Measurements from ENCODE around the gene MEIOB.

The MEIOB gene

GRCh38 chr16:1822801-1823200 is 49.2 kb downstream of the MEIOB start:
- H3K9ac ChIP-seq (ENCODE audit: low read depth, low read length) = no peak overlapping the region
- no peaks in the 10 kb centered on the region for H3K27me3 ChIP-seq (ENCODE audit: control insufficient read depth, insufficient read depth, low read length)
- no peaks in the 10 kb centered on the region for H3K9me3 ChIP-seq (replicated peaks; ENCODE audit: low read length)
- peaks cover 6% of the 10 kb centered on the region for H3K4me1 ChIP-seq (ENCODE audit: control insufficient read depth, insufficient read depth, low read length)
- peaks cover 4% of the 10 kb centered on the region for H3K36me3 ChIP-seq (ENCODE audit: insufficient read depth, low read length)
- no peak overlapping the region for H3K4me2 ChIP-seq (ENCODE audit: low read length)
- no peak overlapping the region for H3K4me3 ChIP-seq (ENCODE audit: low read length)

GRCh38 chr16:1821861-1822611 is 49.9 kb downstream of the MEIOB start:
- Histone ChIP-seq H3K27me3 (ENCODE audit: control insufficient read depth, insufficient read depth, low read length) (no peaks in the 10 kb centered on the region), H3K9me3 (replicated peaks; ENCODE audit: low read length) (no peaks in the 10 kb centered on the region), H3K4me3 (ENCODE audit: low read length) (no peak overlapping the region), H3K4me2 (ENCODE audit: low read length) (no peak overlapping the region), H3K4me1 (ENCODE audit: control insufficient read depth, insufficient read depth, low read length) (peaks cover 6% of the 10 kb centered on the region), H3K36me3 (ENCODE audit: insufficient read depth, low read length) (peaks cover 5% of the 10 kb centered on the region), H3K9ac (ENCODE audit: low read depth, low read length) (no peak overlapping the region)

GRCh38 chr16:1820946-1821290 is 51.0 kb downstream of the MEIOB start:
- Histone ChIP-seq H3K36me3 (ENCODE audit: insufficient read depth, low read length) (peaks cover 12% of the 10 kb centered on the region), H3K4me3 (ENCODE audit: low read length) (no peak overlapping the region), H3K4me1 (ENCODE audit: control insufficient read depth, insufficient read depth, low read length) (peaks cover 5% of the 10 kb centered on the region), H3K4me2 (ENCODE audit: low read length) (no peak overlapping the region), H3K9me3 (replicated peaks; ENCODE audit: low read length) (no peaks in the 10 kb centered on the region), H3K9ac (ENCODE audit: low read depth, low read length) (no peak overlapping the region), H3K27me3 (ENCODE audit: control insufficient read depth, insufficient read depth, low read length) (no peaks in the 10 kb centered on the region)

- H3K4me1 ChIP-seq (ENCODE audit: control insufficient read depth, insufficient read depth, low read length) = no peaks in the 10 kb centered on the region
Observed at GRCh38 chr16:1820096-1820945, 51.6 kb downstream of the MEIOB start.

GRCh38 chr16:1819611-1820010 is 52.4 kb downstream of the MEIOB start:
- H3K9ac ChIP-seq (ENCODE audit: low read depth, low read length) = no peak overlapping the region
- no peaks in the 10 kb centered on the region for H3K27me3 ChIP-seq (ENCODE audit: control insufficient read depth, insufficient read depth, low read length)
- H3K36me3 ChIP-seq (ENCODE audit: insufficient read depth, low read length) = peaks cover 12% of the 10 kb centered on the region

More at GRCh38 chr16:1820096-1820945, 51.6 kb downstream of the MEIOB start:
- Histone ChIP-seq H3K36me3 (ENCODE audit: insufficient read depth, low read length) (peaks cover 12% of the 10 kb centered on the region), H3K9ac (ENCODE audit: low read depth, low read length) (no peak overlapping the region), H3K9me3 (replicated peaks; ENCODE audit: low read length) (no peaks in the 10 kb centered on the region), H3K4me2 (ENCODE audit: low read length) (no peak overlapping the region), H3K4me3 (ENCODE audit: low read length) (no peak overlapping the region), H3K27me3 (ENCODE audit: control insufficient read depth, insufficient read depth, low read length) (no peaks in the 10 kb centered on the region)

GRCh38 chr16:1818873-1819525 is 53.0 kb downstream of the MEIOB start:
- Histone ChIP-seq H3K9ac (ENCODE audit: low read depth, low read length) (no peak overlapping the region), H3K9me3 (replicated peaks; ENCODE audit: low read length) (no peaks in the 10 kb centered on the region), H3K4me1 (ENCODE audit: control insufficient read depth, insufficient read depth, low read length) (no peaks in the 10 kb centered on the region), H3K27me3 (ENCODE audit: control insufficient read depth, insufficient read depth, low read length) (no peaks in the 10 kb centered on the region), H3K4me3 (ENCODE audit: low read length) (no peak overlapping the region), H3K36me3 (ENCODE audit: insufficient read depth, low read length) (peaks cover 12% of the 10 kb centered on the region), H3K4me2 (ENCODE audit: low read length) (no peak overlapping the region)

More at GRCh38 chr16:1819611-1820010, 52.4 kb downstream of the MEIOB start:
- no peak overlapping the region for H3K4me3 ChIP-seq (ENCODE audit: low read length)
- no peaks in the 10 kb centered on the region for H3K9me3 ChIP-seq (replicated peaks; ENCODE audit: low read length)
- H3K4me1 ChIP-seq (ENCODE audit: control insufficient read depth, insufficient read depth, low read length) = no peaks in the 10 kb centered on the region
- H3K4me2 ChIP-seq (ENCODE audit: low read length) = no peak overlapping the region

- H3K9ac ChIP-seq (ENCODE audit: low read depth, low read length) = no peak overlapping the region
- H3K27me3 ChIP-seq (ENCODE audit: control insufficient read depth, insufficient read depth, low read length) = no peaks in the 10 kb centered on the region
- no peak overlapping the region for H3K4me3 ChIP-seq (ENCODE audit: low read length)
- no peaks in the 10 kb centered on the region for H3K9me3 ChIP-seq (replicated peaks; ENCODE audit: low read length)
- H3K36me3 ChIP-seq (ENCODE audit: insufficient read depth, low read length) = peaks cover 12% of the 10 kb centered on the region
- no peaks in the 10 kb centered on the region for H3K4me1 ChIP-seq (ENCODE audit: control insufficient read depth, insufficient read depth, low read length)
- H3K4me2 ChIP-seq (ENCODE audit: low read length) = no peak overlapping the region
Observed at GRCh38 chr16:1818204-1818872, 53.6 kb downstream of the MEIOB start.

GRCh38 chr16:1817716-1818115 is 54.2 kb downstream of the MEIOB start:
- H3K27me3 ChIP-seq (ENCODE audit: control insufficient read depth, insufficient read depth, low read length) = no peaks in the 10 kb centered on the region
- no peak overlapping the region for H3K4me3 ChIP-seq (ENCODE audit: low read length)
- H3K9ac ChIP-seq (ENCODE audit: low read depth, low read length) = no peak overlapping the region
- H3K36me3 ChIP-seq (ENCODE audit: insufficient read depth, low read length) = peaks cover 12% of the 10 kb centered on the region
- no peak overlapping the region for H3K4me2 ChIP-seq (ENCODE audit: low read length)
- H3K9me3 ChIP-seq (replicated peaks; ENCODE audit: low read length) = no peaks in the 10 kb centered on the region
- peaks cover 5% of the 10 kb centered on the region for H3K4me1 ChIP-seq (ENCODE audit: control insufficient read depth, insufficient read depth, low read length)

GRCh38 chr16:1817276-1817589 is 54.7 kb downstream of the MEIOB start:
- Histone ChIP-seq H3K9me3 (replicated peaks; ENCODE audit: low read length) (no peaks in the 10 kb centered on the region), H3K36me3 (ENCODE audit: insufficient read depth, low read length) (peaks cover 12% of the 10 kb centered on the region), H3K27me3 (ENCODE audit: control insufficient read depth, insufficient read depth, low read length) (no peaks in the 10 kb centered on the region), H3K4me2 (ENCODE audit: low read length) (no peak overlapping the region), H3K9ac (ENCODE audit: low read depth, low read length) (no peak overlapping the region), H3K4me1 (ENCODE audit: control insufficient read depth, insufficient read depth, low read length) (peaks cover 6% of the 10 kb centered on the region), H3K4me3 (ENCODE audit: low read length) (no peak overlapping the region)

GRCh38 chr16:1816396-1817275 is 55.3 kb downstream of the MEIOB start:
- no peaks in the 10 kb centered on the region for H3K9me3 ChIP-seq (replicated peaks; ENCODE audit: low read length)
- H3K36me3 ChIP-seq (ENCODE audit: insufficient read depth, low read length) = peaks cover 12% of the 10 kb centered on the region
- H3K27me3 ChIP-seq (ENCODE audit: control insufficient read depth, insufficient read depth, low read length) = no peaks in the 10 kb centered on the region
- H3K4me2 ChIP-seq (ENCODE audit: low read length) = no peak overlapping the region
- no peak overlapping the region for H3K4me3 ChIP-seq (ENCODE audit: low read length)
- no peak overlapping the region for H3K9ac ChIP-seq (ENCODE audit: low read depth, low read length)
- peaks cover 6% of the 10 kb centered on the region for H3K4me1 ChIP-seq (ENCODE audit: control insufficient read depth, insufficient read depth, low read length)
